Measurements from ENCODE around the gene SCTR.

Gene SCTR

GRCh38 chr2:119469131-119469530 is 55.2 kb downstream of the SCTR start:
- no peak overlapping the region for H3K27ac ChIP-seq (ENCODE audit: low read length)
- TF ChIP-seq CTCF (IDR thresholded peaks at IDR 0.05; ENCODE audit: low read depth, low read length) (no peak), EZH2phosphoT487 (IDR thresholded peaks at IDR 0.05; ENCODE audit: low read depth) (no peak)
- no peak overlapping the region for H2AFZ ChIP-seq (ENCODE audit: low read depth, low read length)

GRCh38 chr2:119468154-119468955 is 55.9 kb downstream of the SCTR start:
- Histone ChIP-seq H3K4me2 (ENCODE audit: low read length) (no peak overlapping the region), H3K4me1 (ENCODE audit: low read length) (no peaks in the 10 kb centered on the region), H3K27me3 (ENCODE audit: low read depth, low read length) (no peaks in the 10 kb centered on the region), H3K9me3 (ENCODE audit: insufficient read depth, low read length) (no peaks in the 10 kb centered on the region), H4K20me1 (ENCODE audit: insufficient read depth, low read length) (no peaks in the 10 kb centered on the region), H3K9ac (ENCODE audit: low read length) (no peak overlapping the region), H3K4me3 (ENCODE audit: low read length) (no peak overlapping the region), H3K79me2 (ENCODE audit: low read length) (no peaks in the 10 kb centered on the region), H2AFZ (ENCODE audit: low read depth, low read length) (no peak overlapping the region), H3K36me3 (replicated peaks; ENCODE audit: low read depth, low read length) (no peaks in the 10 kb centered on the region), H3K27ac (ENCODE audit: low read length) (no peak overlapping the region)
- TF ChIP-seq CTCF (IDR thresholded peaks at IDR 0.05; ENCODE audit: low read depth, low read length) (no peak), EZH2phosphoT487 (IDR thresholded peaks at IDR 0.05; ENCODE audit: low read depth) (no peak)

More at GRCh38 chr2:119469131-119469530, 55.2 kb downstream of the SCTR start:
- no peak overlapping the region for H3K4me2 ChIP-seq (ENCODE audit: low read length)
- no peaks in the 10 kb centered on the region for H3K36me3 ChIP-seq (replicated peaks; ENCODE audit: low read depth, low read length)
- H3K27me3 ChIP-seq (ENCODE audit: low read depth, low read length), result no peaks in the 10 kb centered on the region
- H3K4me1 ChIP-seq (ENCODE audit: low read length), result no peaks in the 10 kb centered on the region
- no peaks in the 10 kb centered on the region for H4K20me1 ChIP-seq (ENCODE audit: insufficient read depth, low read length)
- H3K4me3 ChIP-seq (ENCODE audit: low read length), result no peak overlapping the region
- H3K79me2 ChIP-seq (ENCODE audit: low read length), result no peaks in the 10 kb centered on the region
- no peaks in the 10 kb centered on the region for H3K9me3 ChIP-seq (ENCODE audit: insufficient read depth, low read length)
- no peak overlapping the region for H3K9ac ChIP-seq (ENCODE audit: low read length)

- Histone ChIP-seq H2AFZ (ENCODE audit: low read depth, low read length) (no peak overlapping the region), H3K9me3 (ENCODE audit: insufficient read depth, low read length) (no peaks in the 10 kb centered on the region), H3K4me2 (ENCODE audit: low read length) (no peak overlapping the region), H3K36me3 (replicated peaks; ENCODE audit: low read depth, low read length) (no peaks in the 10 kb centered on the region), H3K27me3 (ENCODE audit: low read depth, low read length) (no peaks in the 10 kb centered on the region), H3K9ac (ENCODE audit: low read length) (no peak overlapping the region), H3K27ac (ENCODE audit: low read length) (no peak overlapping the region), H3K79me2 (ENCODE audit: low read length) (no peaks in the 10 kb centered on the region), H3K4me1 (ENCODE audit: low read length) (no peaks in the 10 kb centered on the region), H3K4me3 (ENCODE audit: low read length) (no peak overlapping the region), H4K20me1 (ENCODE audit: insufficient read depth, low read length) (no peaks in the 10 kb centered on the region)
- TF ChIP-seq CTCF (IDR thresholded peaks at IDR 0.05; ENCODE audit: low read depth, low read length) (no peak), EZH2phosphoT487 (IDR thresholded peaks at IDR 0.05; ENCODE audit: low read depth) (no peak)
These were observed 57.9 kb downstream of the SCTR start for GRCh38 chr2:119466373-119466772.

GRCh38 chr2:119465687-119466086 is 58.6 kb downstream of the SCTR start:
- H3K4me2 ChIP-seq (ENCODE audit: low read length), result no peak overlapping the region
- no peaks in the 10 kb centered on the region for H3K27me3 ChIP-seq (ENCODE audit: low read depth, low read length)
- no peak overlapping the region for H3K9ac ChIP-seq (ENCODE audit: low read length)
- H4K20me1 ChIP-seq (ENCODE audit: insufficient read depth, low read length), result no peaks in the 10 kb centered on the region
- no peak overlapping the region for H2AFZ ChIP-seq (ENCODE audit: low read depth, low read length)
- no peaks in the 10 kb centered on the region for H3K79me2 ChIP-seq (ENCODE audit: low read length)
- H3K9me3 ChIP-seq (ENCODE audit: insufficient read depth, low read length), result no peaks in the 10 kb centered on the region
- TF ChIP-seq EZH2phosphoT487 (IDR thresholded peaks at IDR 0.05; ENCODE audit: low read depth) (no peak), CTCF (IDR thresholded peaks at IDR 0.05; ENCODE audit: low read depth, low read length) (no peak)
- no peak overlapping the region for H3K4me3 ChIP-seq (ENCODE audit: low read length)
- H3K36me3 ChIP-seq (replicated peaks; ENCODE audit: low read depth, low read length), result no peaks in the 10 kb centered on the region
- H3K27ac ChIP-seq (ENCODE audit: low read length), result no peak overlapping the region
- no peaks in the 10 kb centered on the region for H3K4me1 ChIP-seq (ENCODE audit: low read length)
